HCT116 (cell line): ENCODE data around the gene DNAJB5. TPM values are rescaled to one million over a fixed set of nuclear protein-coding genes. Genes with fewer than 3 reads are reported as not detected.

Experiments
- ATAC-seq: fragments of 200-7000 bp; cut with Tn5 transposase; 2 replicates; pipeline ENCODE4 v1.9.1; 2020; ENCODE audit warnings: mild to moderate bottlenecking, moderate library complexity
- BruUV-seq: library from RNA; stranded (reverse); fragments of 400-500 nt; replicated peaks from 2 replicates; lab custom pipeline; 2021; lab: Mats Ljungman, UMichigan
- CTCF ChIA-PET: fragments of 300-600 bp; sonication (Branson Sonifier 250); formaldehyde crosslinking; loops from one replicate; lab custom pipeline; 2021; ENCODE audit warnings: antibody characterized with exemption; lab: Charles Lee
- POLR2A ChIA-PET: fragments of 300-600, 350-600 bp; sonication (Branson Sonifier 250); formaldehyde crosslinking; loops from one replicate; lab custom pipeline; 2021; ENCODE audit warnings: antibody characterized with exemption; lab: Charles Lee
- RAD21 ChIA-PET, 2 experiments: fragments of 300-600 bp; sonication (Branson Sonifier 250); formaldehyde crosslinking; loops; one replicate each; lab custom pipeline; 2023; ENCODE audit warnings: low total read pairs in 2 of 2; ENCODE audit not compliant: uncharacterized antibody in 2 of 2, unreplicated experiment in 2 of 2, low non-redundant PET in 1 of 2; lab: Charles Lee
- DNase-seq: peaks from one replicate; pipeline ENCODE4 v3.0.0-alpha.2; 2010; ENCODE audit warnings: low read depth, low spot score
- H2AFZ ChIP-seq: fragments of 200-600 bp; shearing (Covaris generic), sonication (generic); 2 replicates; pipeline ENCODE4 v1.6.1; 2017; ENCODE audit warnings: low read depth, mixed run types, mixed read lengths, antibody characterized with exemption, low read length; ENCODE audit not compliant: poor library complexity, severe bottlenecking
- H3K27ac ChIP-seq: 2 replicates; pipeline ENCODE4 v1.5.1; 2012; ENCODE audit warnings: low read depth, low read length
- H3K27me3 ChIP-seq: fragments of 200-600 bp; sonication (generic); 2 replicates; pipeline ENCODE4 v1.6.1; 2016; ENCODE audit warnings: mixed run types, low read length, mixed read lengths; ENCODE audit not compliant: insufficient read depth
- H3K36me3 ChIP-seq, 2 experiments: fragments of 200-500 bp in 1 of 2; fragments of 200-600 bp in 1 of 2; sonication (Bioruptor generic) in 1 of 2; sonication (generic) in 1 of 2; 2 replicates each; pipeline versions ENCODE4 v1.5.1 to v1.6.1; 2014 to 2016; ENCODE audit warnings: low read length in 2 of 2, inconsistent platforms in 1 of 2, mixed read lengths in 1 of 2, mixed run types in 1 of 2; ENCODE audit not compliant: insufficient read depth in 2 of 2, control insufficient read depth in 1 of 2
- H3K4me1 ChIP-seq, 2 experiments: fragments of 200-600 bp in 1 of 2; sonication (generic) in 1 of 2; 2 replicates each; pipeline versions ENCODE4 v1.5.1 to v1.6.1; 2012 to 2017; ENCODE audit warnings: low read length in 2 of 2, inconsistent platforms in 1 of 2, mild to moderate bottlenecking in 1 of 2, mixed read lengths in 1 of 2, mixed run types in 1 of 2, moderate library complexity in 1 of 2; ENCODE audit not compliant: insufficient read depth in 2 of 2, control insufficient read depth in 1 of 2
- H3K4me2 ChIP-seq: fragments of 200-600 bp; sonication (generic); 2 replicates; pipeline ENCODE4 v1.6.1; 2017; ENCODE audit warnings: mixed run types, low read length, mixed read lengths
- H3K4me3 ChIP-seq, 2 experiments: fragments of 200-600 bp in 1 of 2; sonication (generic) in 1 of 2; replicated peaks in 1 of 2; 2 replicates each; pipeline ENCODE4 v1.5.1; 2011 to 2016; ENCODE audit warnings: low read length in 2 of 2, control low read depth in 1 of 2, low read depth in 1 of 2, mild to moderate bottlenecking in 1 of 2, mixed read lengths in 1 of 2, mixed run types in 1 of 2
- H3K79me2 ChIP-seq: fragments of 200-600 bp; sonication (generic); 2 replicates; pipeline ENCODE4 v1.6.1; 2017; ENCODE audit warnings: mild to moderate bottlenecking, mixed run types, low read length, moderate library complexity, mixed read lengths; ENCODE audit not compliant: insufficient read depth
- H3K9ac ChIP-seq: fragments of 200-600 bp; sonication (generic); 2 replicates; pipeline ENCODE4 v1.6.1; 2016; ENCODE audit warnings: low read length, mixed read lengths
- H3K9me2 ChIP-seq: fragments of 200-600 bp; sonication (generic), shearing (Covaris generic); 2 replicates; pipeline ENCODE4 v1.6.1; 2017; ENCODE audit warnings: mixed run types, mild to moderate bottlenecking, moderate library complexity; ENCODE audit not compliant: insufficient read depth
- H3K9me3 ChIP-seq, 2 experiments: fragments of 200-500 bp in 1 of 2; fragments of 200-600 bp in 1 of 2; sonication (Bioruptor generic) in 1 of 2; sonication (generic) in 1 of 2; 2 replicates each; pipeline ENCODE4 v1.6.1; 2014 to 2017; ENCODE audit warnings: low read length in 2 of 2, mixed read lengths in 2 of 2, inconsistent platforms in 1 of 2, low read depth in 1 of 2, mild to moderate bottlenecking in 1 of 2, mixed run types in 1 of 2, moderate library complexity in 1 of 2; ENCODE audit not compliant: control insufficient read depth in 1 of 2, insufficient read depth in 1 of 2
- H4K20me1 ChIP-seq: fragments of 200-600 bp; sonication (generic), shearing (Covaris generic); 2 replicates; pipeline ENCODE4 v1.6.1; 2017; ENCODE audit warnings: mixed run types, mild to moderate bottlenecking, moderate library complexity; ENCODE audit not compliant: insufficient read depth
- EGR1 ChIP-seq: IDR thresholded peaks from 2 replicates; pipeline ENCODE4 v1.6.1; 2012; ENCODE audit warnings: low read depth
- ELF1 ChIP-seq: IDR thresholded peaks from 2 replicates; pipeline ENCODE4 v1.6.1; 2012; ENCODE audit warnings: low read depth, borderline replicate concordance
- EZH2 ChIP-seq: fragments of 200-600 bp; sonication (generic); IDR thresholded peaks from 2 replicates; pipeline ENCODE4 v1.6.1; 2017; ENCODE audit warnings: antibody characterized with exemption, mixed run types
- EZH2phosphoT487 ChIP-seq: fragments of 200-600 bp; IDR thresholded peaks from 2 replicates; pipeline ENCODE4 v1.6.1; 2018; ENCODE audit warnings: antibody characterized with exemption, borderline replicate concordance
- FOSL1 ChIP-seq: IDR thresholded peaks from 2 replicates; pipeline ENCODE4 v1.6.1; 2012; ENCODE audit warnings: low read depth
- JUND ChIP-seq: IDR thresholded peaks from 2 replicates; pipeline ENCODE4 v1.6.1; 2012
- POLR2A ChIP-seq: IDR thresholded peaks from 2 replicates; pipeline ENCODE4 v1.7.0; 2011; ENCODE audit warnings: borderline replicate concordance; ENCODE audit not compliant: insufficient read depth, insufficient read length; ENCODE audit errors: extremely low read depth
- RAD21 ChIP-seq: IDR thresholded peaks from 2 replicates; pipeline ENCODE4 v1.6.1; 2012; ENCODE audit warnings: low read depth, mild to moderate bottlenecking
- SIN3A ChIP-seq: IDR thresholded peaks from 2 replicates; pipeline ENCODE4 v1.6.1; 2012; ENCODE audit warnings: low read depth
- SP1 ChIP-seq: IDR thresholded peaks from 2 replicates; pipeline ENCODE4 v1.6.1; 2012; ENCODE audit warnings: low read depth
- SRF ChIP-seq: IDR thresholded peaks from 2 replicates; pipeline ENCODE4 v1.6.1; 2012; ENCODE audit warnings: low read depth
- YY1 ChIP-seq: IDR thresholded peaks from 2 replicates; pipeline ENCODE4 v1.6.1; 2011; ENCODE audit warnings: low read length, low read depth, moderate library complexity, mild to moderate bottlenecking; ENCODE audit not compliant: insufficient replicate concordance; ENCODE audit errors: extremely low read depth
- ZFX ChIP-seq: fragments of 450-650 bp; IDR thresholded peaks from 2 replicates; pipeline ENCODE4 v1.6.1; 2017
- ZNF274 ChIP-seq: fragments of 200-500 bp; sonication (Bioruptor generic); IDR thresholded peaks from 2 replicates; pipeline ENCODE4 v1.6.1; 2014; ENCODE audit warnings: mild to moderate bottlenecking, low read depth, low read length, inconsistent platforms
- intact Hi-C: fragments of 100-400 bp; cut with micrococcal nuclease; formaldehyde crosslinking; loops from 2 replicates; pipeline ENCODE4 v1.10.0; 2022
- total RNA-seq: library from RNA; stranded (reverse); gene quantifications from one replicate; pipeline ENCODE4 v1.2.1, GENCODE V29; 2021; ENCODE audit not compliant: unreplicated experiment
- TF ChIP-seq, protein P1 (sequence below), 3 experiments: fragments of 200-600 bp in 1 of 3; sonication (generic) in 1 of 3; IDR thresholded peaks in 2 of 3; conservative IDR thresholded peaks in 1 of 3; 2 replicates each; pipeline ENCODE4 v1.5.1; 2012 to 2017; ENCODE audit warnings: low read depth in 2 of 3, low read length in 2 of 3, antibody characterized with exemption in 1 of 3, borderline replicate concordance in 1 of 3, control low read depth in 1 of 3, mild to moderate bottlenecking in 1 of 3, mixed read lengths in 1 of 3, mixed run types in 1 of 3, moderate library complexity in 1 of 3; ENCODE audit not compliant: insufficient read depth in 1 of 3
- TF ChIP-seq, protein P2 (sequence below): IDR thresholded peaks from 2 replicates; pipeline ENCODE4 v1.6.1; 2012
- TF ChIP-seq, protein P3 (sequence below): IDR thresholded peaks from 2 replicates; pipeline ENCODE4 v1.6.1; 2011; ENCODE audit warnings: mild to moderate bottlenecking, low read length, moderate library complexity; ENCODE audit not compliant: insufficient replicate concordance; ENCODE audit errors: extremely low read depth
- TF ChIP-seq, protein P4 (sequence below): IDR thresholded peaks from 2 replicates; pipeline ENCODE4 v1.6.1; 2012; ENCODE audit warnings: low read depth
- TF ChIP-seq, protein P5 (sequence below): IDR thresholded peaks from 2 replicates; pipeline ENCODE4 v1.6.1; 2012

DNAJB5 gene
- total RNA-seq, 1 experiment from 2014 or later, result 3.6 TPM

DNA sequence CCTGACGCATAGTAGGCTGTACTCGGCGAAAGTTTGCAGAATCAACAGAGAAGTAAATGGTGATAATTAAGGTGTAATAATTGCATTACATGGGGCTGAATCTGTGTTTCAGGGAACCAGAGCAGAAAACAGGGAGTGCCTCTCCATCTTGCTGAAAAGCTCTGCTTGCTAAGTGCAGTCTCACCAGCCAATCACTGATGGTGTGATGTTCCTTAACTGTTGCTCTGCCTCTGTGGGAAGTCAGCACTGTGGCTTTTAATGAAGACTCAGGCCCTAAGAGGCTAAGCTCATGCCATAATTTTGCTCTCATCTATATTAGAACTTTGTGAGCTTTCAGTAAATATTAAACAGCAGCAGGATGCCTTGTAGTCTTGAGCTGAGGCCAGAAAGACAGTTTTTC is 27.0 kb upstream of the DNAJB5 start:
- H4K20me1 ChIP-seq, result no peaks in the 10 kb centered on the region
- TF ChIP-seq, protein P1, sequence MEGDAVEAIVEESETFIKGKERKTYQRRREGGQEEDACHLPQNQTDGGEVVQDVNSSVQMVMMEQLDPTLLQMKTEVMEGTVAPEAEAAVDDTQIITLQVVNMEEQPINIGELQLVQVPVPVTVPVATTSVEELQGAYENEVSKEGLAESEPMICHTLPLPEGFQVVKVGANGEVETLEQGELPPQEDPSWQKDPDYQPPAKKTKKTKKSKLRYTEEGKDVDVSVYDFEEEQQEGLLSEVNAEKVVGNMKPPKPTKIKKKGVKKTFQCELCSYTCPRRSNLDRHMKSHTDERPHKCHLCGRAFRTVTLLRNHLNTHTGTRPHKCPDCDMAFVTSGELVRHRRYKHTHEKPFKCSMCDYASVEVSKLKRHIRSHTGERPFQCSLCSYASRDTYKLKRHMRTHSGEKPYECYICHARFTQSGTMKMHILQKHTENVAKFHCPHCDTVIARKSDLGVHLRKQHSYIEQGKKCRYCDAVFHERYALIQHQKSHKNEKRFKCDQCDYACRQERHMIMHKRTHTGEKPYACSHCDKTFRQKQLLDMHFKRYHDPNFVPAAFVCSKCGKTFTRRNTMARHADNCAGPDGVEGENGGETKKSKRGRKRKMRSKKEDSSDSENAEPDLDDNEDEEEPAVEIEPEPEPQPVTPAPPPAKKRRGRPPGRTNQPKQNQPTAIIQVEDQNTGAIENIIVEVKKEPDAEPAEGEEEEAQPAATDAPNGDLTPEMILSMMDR (IDR thresholded peaks at IDR 0.05 in 2 of 3, conservative IDR thresholded peaks at IDR 0.05 in 1 of 3; ENCODE audit: borderline replicate concordance in 1 of 3, insufficient read depth in 1 of 3, low read depth in 2 of 3, low read length in 2 of 3), result no peak
- TF ChIP-seq ELF1 (no peak), FOSL1 (no peak), RAD21 (no peak), EZH2 (no peak), EZH2phosphoT487 (no peak), SRF (no peak), JUND (no peak), SP1 (no peak), SIN3A (no peak), POLR2A (no peak), YY1 (no peak), EGR1 (no peak), ZFX (no peak), ZNF274 (no peak)
- TF ChIP-seq, protein P2, sequence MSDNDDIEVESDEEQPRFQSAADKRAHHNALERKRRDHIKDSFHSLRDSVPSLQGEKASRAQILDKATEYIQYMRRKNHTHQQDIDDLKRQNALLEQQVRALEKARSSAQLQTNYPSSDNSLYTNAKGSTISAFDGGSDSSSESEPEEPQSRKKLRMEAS, result no peak
- TF ChIP-seq, protein P3, sequence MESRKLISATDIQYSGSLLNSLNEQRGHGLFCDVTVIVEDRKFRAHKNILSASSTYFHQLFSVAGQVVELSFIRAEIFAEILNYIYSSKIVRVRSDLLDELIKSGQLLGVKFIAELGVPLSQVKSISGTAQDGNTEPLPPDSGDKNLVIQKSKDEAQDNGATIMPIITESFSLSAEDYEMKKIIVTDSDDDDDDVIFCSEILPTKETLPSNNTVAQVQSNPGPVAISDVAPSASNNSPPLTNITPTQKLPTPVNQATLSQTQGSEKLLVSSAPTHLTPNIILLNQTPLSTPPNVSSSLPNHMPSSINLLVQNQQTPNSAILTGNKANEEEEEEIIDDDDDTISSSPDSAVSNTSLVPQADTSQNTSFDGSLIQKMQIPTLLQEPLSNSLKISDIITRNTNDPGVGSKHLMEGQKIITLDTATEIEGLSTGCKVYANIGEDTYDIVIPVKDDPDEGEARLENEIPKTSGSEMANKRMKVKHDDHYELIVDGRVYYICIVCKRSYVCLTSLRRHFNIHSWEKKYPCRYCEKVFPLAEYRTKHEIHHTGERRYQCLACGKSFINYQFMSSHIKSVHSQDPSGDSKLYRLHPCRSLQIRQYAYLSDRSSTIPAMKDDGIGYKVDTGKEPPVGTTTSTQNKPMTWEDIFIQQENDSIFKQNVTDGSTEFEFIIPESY, result no peak
- TF ChIP-seq, protein P4, sequence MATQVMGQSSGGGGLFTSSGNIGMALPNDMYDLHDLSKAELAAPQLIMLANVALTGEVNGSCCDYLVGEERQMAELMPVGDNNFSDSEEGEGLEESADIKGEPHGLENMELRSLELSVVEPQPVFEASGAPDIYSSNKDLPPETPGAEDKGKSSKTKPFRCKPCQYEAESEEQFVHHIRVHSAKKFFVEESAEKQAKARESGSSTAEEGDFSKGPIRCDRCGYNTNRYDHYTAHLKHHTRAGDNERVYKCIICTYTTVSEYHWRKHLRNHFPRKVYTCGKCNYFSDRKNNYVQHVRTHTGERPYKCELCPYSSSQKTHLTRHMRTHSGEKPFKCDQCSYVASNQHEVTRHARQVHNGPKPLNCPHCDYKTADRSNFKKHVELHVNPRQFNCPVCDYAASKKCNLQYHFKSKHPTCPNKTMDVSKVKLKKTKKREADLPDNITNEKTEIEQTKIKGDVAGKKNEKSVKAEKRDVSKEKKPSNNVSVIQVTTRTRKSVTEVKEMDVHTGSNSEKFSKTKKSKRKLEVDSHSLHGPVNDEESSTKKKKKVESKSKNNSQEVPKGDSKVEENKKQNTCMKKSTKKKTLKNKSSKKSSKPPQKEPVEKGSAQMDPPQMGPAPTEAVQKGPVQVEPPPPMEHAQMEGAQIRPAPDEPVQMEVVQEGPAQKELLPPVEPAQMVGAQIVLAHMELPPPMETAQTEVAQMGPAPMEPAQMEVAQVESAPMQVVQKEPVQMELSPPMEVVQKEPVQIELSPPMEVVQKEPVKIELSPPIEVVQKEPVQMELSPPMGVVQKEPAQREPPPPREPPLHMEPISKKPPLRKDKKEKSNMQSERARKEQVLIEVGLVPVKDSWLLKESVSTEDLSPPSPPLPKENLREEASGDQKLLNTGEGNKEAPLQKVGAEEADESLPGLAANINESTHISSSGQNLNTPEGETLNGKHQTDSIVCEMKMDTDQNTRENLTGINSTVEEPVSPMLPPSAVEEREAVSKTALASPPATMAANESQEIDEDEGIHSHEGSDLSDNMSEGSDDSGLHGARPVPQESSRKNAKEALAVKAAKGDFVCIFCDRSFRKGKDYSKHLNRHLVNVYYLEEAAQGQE, result no peak
- TF ChIP-seq, protein P5, sequence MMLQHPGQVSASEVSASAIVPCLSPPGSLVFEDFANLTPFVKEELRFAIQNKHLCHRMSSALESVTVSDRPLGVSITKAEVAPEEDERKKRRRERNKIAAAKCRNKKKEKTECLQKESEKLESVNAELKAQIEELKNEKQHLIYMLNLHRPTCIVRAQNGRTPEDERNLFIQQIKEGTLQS, result no peak
- no peak overlapping the region for H3K27ac ChIP-seq
- no peak overlapping the region for H3K4me2 ChIP-seq
- ChIA-PET RAD21 (no interaction called here), POLR2A (interaction anchor here (1.0 kb wide), 1 partner anchor 32 kb away, joined by 3 read pairs; no protein-coding TSS in a partner anchor), CTCF (interaction anchor here (0.9 to 1.5 kb wide), 3 partner anchors 23 to 260 kb away, joined by 3 read pairs; no protein-coding TSS in a partner anchor)
- no peaks in the 10 kb centered on the region for H3K79me2 ChIP-seq
- H3K9me3 ChIP-seq, result no peaks in the 10 kb centered on the region
- no peak overlapping the region for H3K4me3 ChIP-seq
- no peaks in the 10 kb centered on the region for H3K36me3 ChIP-seq
- peaks cover 81% of the 10 kb centered on the region for H3K27me3 ChIP-seq
- H3K9ac ChIP-seq, result no peak overlapping the region
- ATAC-seq (no peak), DNase-seq (no peak)
- intact Hi-C loops, result no loop called here
- H3K4me1 ChIP-seq, result no peaks in the 10 kb centered on the region
- H3K9me2 ChIP-seq, result no peaks in the 10 kb centered on the region
- no peak overlapping the region for H2AFZ ChIP-seq
- BruUV-seq, result no TSS peak
